GM12801 (cell line): ENCODE measurements around the gene HNRNPF.

Experiments
- CTCF ChIP-seq: IDR thresholded peaks from one replicate; pipeline ENCODE4 v1.5.1; 2011; ENCODE audit warnings: control low read depth; ENCODE audit not compliant: insufficient read length; ENCODE audit errors: extremely low read depth

The HNRNPF gene

GRCh38 chr10:43373461-43373860 lies 35.5 kb downstream of the HNRNPF start:
- TF ChIP-seq CTCF: no peak

- no peak for TF ChIP-seq CTCF
Observed at GRCh38 chr10:43372765-43373361, 36.1 kb downstream of the HNRNPF start.

GRCh38 chr10:43371418-43371817 lies 37.6 kb downstream of the HNRNPF start, which contains the start of gene FXYD4:
TSS of gene FXYD4 (plus strand) at chr10:43371636. CDS start at chr10:43373747, 2,111 bp downstream.
- TF ChIP-seq CTCF: no peak

DNA sequence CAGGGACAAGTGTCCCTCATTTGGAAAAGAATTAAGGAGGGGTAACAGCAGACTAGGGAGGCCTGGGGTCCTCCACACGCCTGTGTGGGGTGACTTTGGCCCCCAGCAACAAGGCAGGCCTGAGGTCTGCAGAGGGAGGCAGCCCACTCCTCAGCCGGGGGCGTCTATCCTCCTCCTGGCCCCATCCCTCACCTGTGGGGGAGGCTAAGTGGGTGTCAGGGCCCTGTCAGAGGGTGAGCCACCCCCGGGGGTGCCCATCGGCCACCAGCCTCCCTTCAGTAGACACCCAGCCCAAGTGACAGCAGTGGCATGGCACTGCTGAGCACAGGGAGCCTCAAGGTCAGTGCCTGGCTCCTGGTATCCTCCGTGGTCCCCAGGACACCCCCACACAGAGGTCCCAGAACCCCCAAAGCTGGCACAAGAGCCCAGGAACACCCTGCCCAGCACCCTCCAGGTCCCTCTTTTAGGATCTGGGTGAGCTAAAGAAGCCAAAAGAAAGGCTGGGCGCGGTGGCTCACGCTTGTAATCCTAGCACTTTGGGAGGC lies 38.2 kb downstream of the HNRNPF start:
- no peak for TF ChIP-seq CTCF

GRCh38 chr10:43369921-43370320 lies 39.1 kb downstream of the HNRNPF start:
- TF ChIP-seq CTCF: no peak

- TF ChIP-seq CTCF: no peak
Observed at GRCh38 chr10:43365001-43365400, 44.0 kb downstream of the HNRNPF start.

- TF ChIP-seq CTCF: no peak
Observed at GRCh38 chr10:43362191-43362839, 46.7 kb downstream of the HNRNPF start.
